Measurements from ENCODE around the gene ZBTB7A. TPM values are rescaled to one million over a fixed set of nuclear protein-coding genes. Genes with fewer than 3 reads are reported as not detected.

Gene ZBTB7A
- total RNA-seq, 6 donors from 2014 or later: 54.1 to 131 (median 72.6) TPM

DNA sequence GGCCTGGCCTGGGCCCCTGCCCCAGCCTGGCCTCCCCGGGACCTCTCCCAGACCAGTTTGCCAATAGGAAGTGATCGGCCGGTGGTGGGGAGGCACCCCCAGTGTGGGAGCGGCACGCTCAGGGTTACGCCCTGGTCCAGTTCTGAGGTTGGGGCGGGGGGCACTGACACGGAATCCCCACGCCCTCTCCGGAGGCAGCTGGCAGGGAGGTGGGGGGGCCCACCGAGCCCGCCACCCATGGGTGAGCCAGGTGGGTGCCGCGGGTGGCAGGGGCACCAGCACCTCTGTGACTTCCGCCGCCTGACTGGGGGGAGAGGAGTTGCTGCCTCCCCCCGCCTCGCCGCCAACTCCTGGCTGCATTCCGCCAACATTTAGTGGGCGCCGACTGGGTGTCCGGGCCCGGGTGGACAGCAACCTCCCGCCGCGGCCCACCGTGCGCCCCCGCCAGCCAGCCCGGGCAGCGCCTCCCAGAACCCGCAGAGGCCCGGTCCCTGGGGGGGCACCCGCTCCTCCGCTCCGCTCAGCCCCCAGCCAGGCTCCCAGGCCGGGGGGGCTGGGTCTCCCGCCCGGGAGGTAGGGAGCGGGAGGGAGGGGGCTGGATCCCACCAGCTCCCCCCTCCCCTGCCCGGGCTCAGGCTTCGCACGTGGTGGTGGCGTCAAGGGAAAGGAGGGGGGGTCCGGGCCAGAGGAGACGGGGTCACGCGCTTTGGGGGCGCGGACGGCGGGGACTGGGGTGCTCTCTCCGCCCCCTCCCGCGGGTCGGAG lies 2.0 kb downstream of the ZBTB7A start:
- Histone ChIP-seq H3K27ac (peak overlapping the region; percentile 96 to 98 (median 97)), H3K4me1 (peaks cover 56 to 72% (median 65%) of the 10 kb centered on the region in 4 donors), H3K9me3 (no peaks in the 10 kb centered on the region), H3K36me3 (peaks cover 0 to 12% (median 4%) of the 10 kb centered on the region in 4 donors), H3K27me3 (no peaks in the 10 kb centered on the region), H3K4me3 (peak overlapping the region; percentile 80 to 100 (median 92))
- TF ChIP-seq, protein P1, sequence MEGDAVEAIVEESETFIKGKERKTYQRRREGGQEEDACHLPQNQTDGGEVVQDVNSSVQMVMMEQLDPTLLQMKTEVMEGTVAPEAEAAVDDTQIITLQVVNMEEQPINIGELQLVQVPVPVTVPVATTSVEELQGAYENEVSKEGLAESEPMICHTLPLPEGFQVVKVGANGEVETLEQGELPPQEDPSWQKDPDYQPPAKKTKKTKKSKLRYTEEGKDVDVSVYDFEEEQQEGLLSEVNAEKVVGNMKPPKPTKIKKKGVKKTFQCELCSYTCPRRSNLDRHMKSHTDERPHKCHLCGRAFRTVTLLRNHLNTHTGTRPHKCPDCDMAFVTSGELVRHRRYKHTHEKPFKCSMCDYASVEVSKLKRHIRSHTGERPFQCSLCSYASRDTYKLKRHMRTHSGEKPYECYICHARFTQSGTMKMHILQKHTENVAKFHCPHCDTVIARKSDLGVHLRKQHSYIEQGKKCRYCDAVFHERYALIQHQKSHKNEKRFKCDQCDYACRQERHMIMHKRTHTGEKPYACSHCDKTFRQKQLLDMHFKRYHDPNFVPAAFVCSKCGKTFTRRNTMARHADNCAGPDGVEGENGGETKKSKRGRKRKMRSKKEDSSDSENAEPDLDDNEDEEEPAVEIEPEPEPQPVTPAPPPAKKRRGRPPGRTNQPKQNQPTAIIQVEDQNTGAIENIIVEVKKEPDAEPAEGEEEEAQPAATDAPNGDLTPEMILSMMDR (IDR thresholded peaks at IDR 0.05): peak in 1 of 6 experiments; percentile 24
- TF ChIP-seq EP300 (IDR thresholded peaks at IDR 0.05): no peak
- TF ChIP-seq POLR2AphosphoS5 (IDR thresholded peaks at IDR 0.05): peak in 1 of 2 donors; percentile 22
- peak; percentile 61 to 90 for DNase-seq
- WGBS, 2 donors: 0% methylated on average over 4 to 22 of the region's 57 CpGs
- ATAC-seq (ENCODE audit: low FRiP score in 2 of 2): no peak

DNA sequence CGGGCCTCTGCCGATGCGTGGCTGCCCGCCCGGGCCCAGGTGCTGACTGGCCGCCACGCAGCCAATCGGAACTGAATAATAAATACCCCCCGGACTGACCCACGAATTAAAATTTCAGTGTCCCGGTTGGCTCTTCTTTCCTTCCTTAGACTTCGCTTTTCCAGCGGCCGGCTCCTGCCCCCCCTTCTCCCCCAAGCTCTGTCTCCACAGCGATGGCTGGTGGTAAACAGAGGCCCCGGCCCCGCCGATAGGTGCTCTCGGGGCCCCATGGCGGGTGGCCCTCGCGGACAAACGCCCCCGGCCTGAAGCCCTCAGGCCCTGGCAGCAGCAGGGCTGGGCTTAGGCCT lies 2.6 kb downstream of the ZBTB7A start:
- WGBS, 2 donors: 4 to 6% methylated on average over 20 to 24 of the region's 24 CpGs
- no peak for ATAC-seq (ENCODE audit: low FRiP score in 2 of 2)
- DNase-seq: peak; percentile 24 to 87
- Histone ChIP-seq H3K4me3 (peak overlapping the region; percentile 80 to 100 (median 92)), H3K27ac (peak overlapping the region; percentile 96 to 98 (median 97)), H3K9me3 (no peaks in the 10 kb centered on the region), H3K36me3 (peaks cover 0 to 12% (median 4%) of the 10 kb centered on the region in 4 donors), H3K27me3 (no peaks in the 10 kb centered on the region), H3K4me1 (peaks cover 59 to 72% (median 65%) of the 10 kb centered on the region in 4 donors)
- no peak for TF ChIP-seq EP300 (IDR thresholded peaks at IDR 0.05)
- peak in 1 of 4 donors; percentile 8 for TF ChIP-seq POLR2A (IDR thresholded peaks at IDR 0.05)

DNA sequence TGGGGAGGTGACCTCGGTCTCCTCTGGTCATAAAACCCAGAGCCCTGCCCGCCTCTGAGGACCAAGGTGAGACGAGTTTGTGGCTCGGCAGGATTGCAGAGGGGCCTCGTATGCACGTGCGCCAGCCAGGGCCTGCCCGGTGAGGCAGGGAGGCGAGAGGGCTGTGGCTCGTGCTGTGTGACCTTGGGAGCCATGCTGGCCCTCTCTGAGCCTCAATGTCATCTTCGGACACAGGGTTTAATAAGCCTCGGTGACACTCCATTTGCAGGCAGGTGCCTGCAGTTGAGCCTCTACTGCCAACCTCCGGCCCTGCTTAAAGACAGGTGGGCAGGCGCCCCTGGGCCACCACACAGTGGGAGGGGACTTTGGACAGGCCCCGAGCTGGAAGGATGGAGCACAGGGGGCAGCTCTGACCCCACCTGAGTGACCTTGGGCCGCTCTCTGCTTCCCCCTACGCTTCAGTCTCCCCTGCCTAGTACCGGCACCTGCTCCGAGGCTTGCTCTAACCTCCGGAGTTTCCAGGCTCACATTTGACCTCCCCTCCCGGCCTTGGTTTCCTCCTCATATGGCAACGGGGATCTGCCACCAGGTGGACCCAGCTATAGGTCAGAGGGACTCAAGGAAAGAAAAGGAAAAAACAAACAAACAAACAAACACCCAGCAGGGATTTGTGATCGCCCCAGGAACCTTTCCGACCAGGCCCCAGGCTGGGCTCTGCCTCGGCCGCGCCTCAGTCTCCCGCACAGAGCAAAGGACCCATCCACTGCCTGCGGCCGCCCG lies 3.1 kb downstream of the ZBTB7A start:
- no peak for ATAC-seq (ENCODE audit: low FRiP score in 2 of 2)
- peak overlapping the region; percentile 96 to 98 (median 97) for H3K27ac ChIP-seq
- DNase-seq: no peak
- peaks cover 59 to 72% (median 67%) of the 10 kb centered on the region in 4 donors for H3K4me1 ChIP-seq
- no peaks in the 10 kb centered on the region for H3K9me3 ChIP-seq
- 27 to 46% methylated on average over 17 to 26 of the region's 31 CpGs for WGBS, 2 donors
- H3K27me3 ChIP-seq: no peaks in the 10 kb centered on the region
- H3K36me3 ChIP-seq: peaks cover 0 to 12% (median 4%) of the 10 kb centered on the region in 4 donors
- peak overlapping the region; percentile 80 to 100 (median 92) for H3K4me3 ChIP-seq
- no peak for TF ChIP-seq EP300 (IDR thresholded peaks at IDR 0.05)
- TF ChIP-seq, protein P1 (IDR thresholded peaks at IDR 0.05): peak in 1 of 6 experiments; percentile 8
- TF ChIP-seq POLR2A (IDR thresholded peaks at IDR 0.05): peak in 1 of 4 donors; percentile 26
- no peak for TF ChIP-seq POLR2AphosphoS5 (IDR thresholded peaks at IDR 0.05)

DNA sequence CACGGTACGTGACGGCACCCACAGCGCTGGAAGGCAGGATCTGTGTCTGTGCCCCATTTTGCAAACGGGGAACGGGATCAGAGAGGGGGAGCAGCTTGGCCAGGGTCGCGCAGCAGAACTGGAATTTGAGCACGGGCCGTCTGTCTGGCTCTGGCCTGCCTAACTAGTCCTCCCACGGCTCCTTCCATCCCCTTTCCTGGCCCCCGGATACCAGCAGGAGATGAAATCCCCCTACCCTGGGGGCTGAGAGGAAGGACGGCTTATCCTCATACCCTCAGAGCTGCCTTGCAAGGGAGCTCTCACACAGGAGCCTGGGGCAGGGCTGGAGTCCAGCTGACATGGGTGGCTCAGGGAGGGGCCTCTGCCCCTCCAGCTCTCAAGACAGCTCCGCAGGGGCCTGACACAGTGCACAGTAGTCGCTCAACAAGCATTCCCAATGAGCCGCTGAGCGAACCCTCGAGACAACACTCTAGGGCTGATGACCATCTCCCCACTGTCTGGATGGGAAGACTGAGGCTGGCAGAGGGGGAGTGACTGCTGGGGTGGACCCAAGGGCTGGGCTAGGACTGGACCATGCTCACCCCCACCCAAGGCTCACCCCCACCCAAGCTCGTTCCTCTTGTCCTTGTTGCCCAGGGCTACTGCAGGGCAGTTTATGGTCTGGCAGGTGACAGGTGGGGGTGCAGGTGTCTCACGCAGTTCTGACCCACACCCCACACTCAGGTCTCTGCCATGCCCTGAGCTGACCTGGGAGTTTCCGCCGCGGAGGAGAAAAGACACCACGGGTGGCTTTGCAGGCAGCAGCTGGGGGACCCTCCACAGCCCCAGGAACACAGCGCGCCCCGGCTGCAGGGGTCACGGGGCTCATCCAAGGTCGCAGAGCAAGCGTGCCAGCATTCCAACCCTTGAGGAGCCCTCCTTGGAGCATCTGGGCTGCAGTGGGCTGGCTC lies 4.0 kb downstream of the ZBTB7A start:
- Histone ChIP-seq H3K4me1 (peaks cover 59 to 72% (median 68%) of the 10 kb centered on the region in 4 donors), H3K4me3 (peak overlapping the region in 2 of 4 donors; percentile 100), H3K27ac (peak overlapping the region; percentile 96 to 98 (median 97)), H3K36me3 (peaks cover 0 to 12% (median 4%) of the 10 kb centered on the region in 4 donors), H3K9me3 (no peaks in the 10 kb centered on the region), H3K27me3 (no peaks in the 10 kb centered on the region)
- ATAC-seq (ENCODE audit: low FRiP score in 2 of 2): no peak
- 74 to 79% methylated on average over 16 to 18 of the region's 30 CpGs for WGBS, 2 donors
- TF ChIP-seq, protein P1 (IDR thresholded peaks at IDR 0.05): no peak
- no peak for TF ChIP-seq EP300 (IDR thresholded peaks at IDR 0.05)
- no peak for TF ChIP-seq POLR2AphosphoS5 (IDR thresholded peaks at IDR 0.05)
- no peak for TF ChIP-seq POLR2A (IDR thresholded peaks at IDR 0.05)
- DNase-seq: peak in 1 of 2 donors; percentile 82

Measured in upper lobe of left lung (tissue), 6 donors.